Bronchial epithelial cell (primary cell): ENCODE measurements around the gene EPB41L4B. TPM values are rescaled to one million over a fixed set of nuclear protein-coding genes. Genes with fewer than 3 reads are reported as not detected.

ENCODE experiments used
- DNase-seq: peaks from one replicate; pipeline ENCODE4 v3.0.0-alpha.2; 2010; ENCODE audit warnings: low read depth
- FAIRE-seq: peaks from 2 replicates; lab custom pipeline; 2011; peaks lifted over from hg19 to GRCh38; lab: Jason Lieb, UNC
- H3K27me3 ChIP-seq: 2 replicates; pipeline ENCODE4 v1.5.1; 2011; ENCODE audit warnings: low read length; ENCODE audit not compliant: control insufficient read depth, insufficient read depth
- H3K36me3 ChIP-seq: 2 replicates; pipeline ENCODE4 v1.5.1; 2011; ENCODE audit warnings: low read length; ENCODE audit not compliant: control insufficient read depth, insufficient read depth
- H3K4me3 ChIP-seq: 2 replicates; pipeline ENCODE4 v1.5.1; 2011; ENCODE audit warnings: mild to moderate bottlenecking, low read depth, low read length, control low read depth
- total RNA-seq: library from RNA; depleted of rRNA; stranded (reverse); fragments of >200 nt; gene quantifications from 2 replicates; pipeline ENCODE4 v1.2.1, GENCODE V29; 2014
- TF ChIP-seq, protein P1 (sequence below): IDR thresholded peaks from 2 replicates; pipeline ENCODE4 v1.5.1; 2011; ENCODE audit warnings: mild to moderate bottlenecking, moderate library complexity, low read length, control low read depth, inconsistent platforms; ENCODE audit not compliant: insufficient read depth, severe bottlenecking

Gene EPB41L4B
- total RNA-seq, 1 donor from 2014 or later, result 30.3 TPM

- TF ChIP-seq, protein P1, sequence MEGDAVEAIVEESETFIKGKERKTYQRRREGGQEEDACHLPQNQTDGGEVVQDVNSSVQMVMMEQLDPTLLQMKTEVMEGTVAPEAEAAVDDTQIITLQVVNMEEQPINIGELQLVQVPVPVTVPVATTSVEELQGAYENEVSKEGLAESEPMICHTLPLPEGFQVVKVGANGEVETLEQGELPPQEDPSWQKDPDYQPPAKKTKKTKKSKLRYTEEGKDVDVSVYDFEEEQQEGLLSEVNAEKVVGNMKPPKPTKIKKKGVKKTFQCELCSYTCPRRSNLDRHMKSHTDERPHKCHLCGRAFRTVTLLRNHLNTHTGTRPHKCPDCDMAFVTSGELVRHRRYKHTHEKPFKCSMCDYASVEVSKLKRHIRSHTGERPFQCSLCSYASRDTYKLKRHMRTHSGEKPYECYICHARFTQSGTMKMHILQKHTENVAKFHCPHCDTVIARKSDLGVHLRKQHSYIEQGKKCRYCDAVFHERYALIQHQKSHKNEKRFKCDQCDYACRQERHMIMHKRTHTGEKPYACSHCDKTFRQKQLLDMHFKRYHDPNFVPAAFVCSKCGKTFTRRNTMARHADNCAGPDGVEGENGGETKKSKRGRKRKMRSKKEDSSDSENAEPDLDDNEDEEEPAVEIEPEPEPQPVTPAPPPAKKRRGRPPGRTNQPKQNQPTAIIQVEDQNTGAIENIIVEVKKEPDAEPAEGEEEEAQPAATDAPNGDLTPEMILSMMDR, result peak; percentile 12
- H3K36me3 ChIP-seq, result no peaks in the 10 kb centered on the region
- FAIRE-seq, result no peak
- no peaks in the 10 kb centered on the region for H3K27me3 ChIP-seq
- H3K4me3 ChIP-seq, result peak overlapping the region; percentile 75
- peak; percentile 11 for DNase-seq
Measured at GRCh38 chr9:109319017-109319625, 1.7 kb downstream of the EPB41L4B start.

- H3K36me3 ChIP-seq, result no peaks in the 10 kb centered on the region
- TF ChIP-seq, protein P1, result no peak
- FAIRE-seq (no peak), DNase-seq (peak; percentile 95)
- H3K27me3 ChIP-seq, result no peaks in the 10 kb centered on the region
- H3K4me3 ChIP-seq, result peak overlapping the region; percentile 75
Measured at GRCh38 chr9:109317979-109318741, 2.7 kb downstream of the EPB41L4B start.

GRCh38 chr9:109317311-109317978, 3.4 kb downstream of the EPB41L4B start:
- no peaks in the 10 kb centered on the region for H3K27me3 ChIP-seq
- no peak for FAIRE-seq
- H3K4me3 ChIP-seq, result no peak overlapping the region
- TF ChIP-seq, protein P1, result no peak
- no peak for DNase-seq
- no peaks in the 10 kb centered on the region for H3K36me3 ChIP-seq

- H3K4me3 ChIP-seq, result no peak overlapping the region
- FAIRE-seq (peak; percentile 99), DNase-seq (peak; percentile 98)
- no peaks in the 10 kb centered on the region for H3K27me3 ChIP-seq
- no peaks in the 10 kb centered on the region for H3K36me3 ChIP-seq
- TF ChIP-seq, protein P1, result peak; percentile 23
Measured at GRCh38 chr9:109316207-109316640, 4.6 kb downstream of the EPB41L4B start.

GRCh38 chr9:109315480-109316206, 5.2 kb downstream of the EPB41L4B start:
- Histone ChIP-seq H3K27me3 (no peaks in the 10 kb centered on the region), H3K4me3 (no peak overlapping the region)
- TF ChIP-seq, protein P1, result no peak

More at GRCh38 chr9:109315480-109316206, 5.2 kb downstream of the EPB41L4B start:
- FAIRE-seq (no peak), DNase-seq (no peak)
- H3K36me3 ChIP-seq, result no peaks in the 10 kb centered on the region
